GM08714 (cell line): Measurements from ENCODE around the gene TSR3.
A peak's percentile ranks its signal among the peaks of the same experiment; 100 is the strongest.

Experiments
- H3K4me3 ChIP-seq: fragments of 200-500 bp; sonication (Bioruptor generic); 2 replicates; pipeline ENCODE4 v1.5.1; 2014; ENCODE audit warnings: mild to moderate bottlenecking, low read length, inconsistent platforms
- ZNF274 ChIP-seq: IDR thresholded peaks from 2 replicates; pipeline ENCODE4 v1.6.1; 2012; ENCODE audit warnings: mild to moderate bottlenecking, low read depth, low read length

The TSR3 gene

DNA sequence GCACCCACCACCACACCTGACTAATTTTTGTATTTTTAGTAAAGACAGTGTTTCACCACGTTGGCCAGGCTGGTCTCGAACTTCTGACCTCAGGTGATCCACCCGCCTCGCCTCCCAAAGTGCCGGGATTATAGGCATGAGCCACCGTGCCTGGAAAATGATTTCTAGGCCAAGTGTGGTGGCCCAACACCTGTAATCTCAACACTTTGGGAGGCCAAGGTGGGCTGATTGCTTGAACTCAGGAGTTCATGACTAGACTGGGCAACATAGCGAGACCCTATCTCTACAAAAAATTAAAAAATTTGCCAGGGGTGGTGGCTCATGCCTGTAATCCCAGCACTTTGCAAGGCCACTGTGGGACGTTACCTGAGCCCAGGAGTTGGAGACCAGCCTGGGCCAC, 29.3 kb downstream of the TSR3 start:
- no peak for TF ChIP-seq ZNF274
- no peak overlapping the region for H3K4me3 ChIP-seq

DNA sequence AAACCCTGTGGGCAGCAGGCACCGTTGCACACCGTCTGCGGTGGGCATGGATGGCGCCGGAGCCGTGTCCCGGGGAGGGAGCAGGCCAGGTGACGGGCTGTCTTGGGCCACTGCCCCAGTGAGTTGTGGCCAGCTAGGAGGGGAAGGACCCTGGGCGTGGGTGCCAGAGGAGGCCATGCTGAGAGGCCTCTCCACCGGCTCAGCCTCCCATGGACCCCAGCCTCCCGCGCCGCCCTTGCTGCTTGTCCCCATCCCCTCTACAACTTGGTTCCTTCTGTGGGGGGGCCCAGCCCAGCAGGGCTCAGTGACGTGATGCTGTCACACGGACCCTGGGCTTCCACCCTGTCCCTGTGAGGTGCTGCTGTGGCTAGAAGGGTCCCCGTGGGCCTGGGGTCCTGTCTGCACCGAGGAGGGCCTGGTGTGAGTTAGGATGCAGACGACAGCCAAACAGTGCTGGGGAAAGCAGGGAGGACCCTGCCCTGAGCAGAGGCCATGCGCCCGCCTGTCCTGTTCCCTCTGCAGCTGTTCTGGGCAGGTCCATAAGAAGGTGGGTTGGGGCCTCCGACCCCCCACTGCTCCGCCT, 30.9 kb downstream of the TSR3 start:
- no peak overlapping the region for H3K4me3 ChIP-seq
- TF ChIP-seq ZNF274: no peak

DNA sequence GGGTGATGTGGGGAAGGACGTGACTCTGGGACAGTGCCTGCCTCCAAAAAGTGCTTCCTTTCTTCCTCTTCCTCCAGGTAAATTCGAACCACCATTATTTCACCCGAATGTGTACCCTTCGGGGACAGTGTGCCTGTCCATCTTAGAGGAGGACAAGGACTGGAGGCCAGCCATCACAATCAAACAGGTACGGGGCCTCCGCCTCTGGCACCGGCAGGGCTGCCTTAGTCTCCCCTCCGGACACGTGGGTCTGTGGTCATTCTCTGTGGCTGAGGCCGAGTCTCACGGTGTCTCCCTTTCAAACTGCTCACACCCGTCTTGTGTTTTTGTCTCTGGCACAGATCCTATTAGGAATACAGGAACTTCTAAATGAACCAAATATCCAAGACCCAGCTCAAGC, 31.6 kb downstream of the TSR3 start:
- no peak for TF ChIP-seq ZNF274
- H3K4me3 ChIP-seq: no peak overlapping the region

DNA sequence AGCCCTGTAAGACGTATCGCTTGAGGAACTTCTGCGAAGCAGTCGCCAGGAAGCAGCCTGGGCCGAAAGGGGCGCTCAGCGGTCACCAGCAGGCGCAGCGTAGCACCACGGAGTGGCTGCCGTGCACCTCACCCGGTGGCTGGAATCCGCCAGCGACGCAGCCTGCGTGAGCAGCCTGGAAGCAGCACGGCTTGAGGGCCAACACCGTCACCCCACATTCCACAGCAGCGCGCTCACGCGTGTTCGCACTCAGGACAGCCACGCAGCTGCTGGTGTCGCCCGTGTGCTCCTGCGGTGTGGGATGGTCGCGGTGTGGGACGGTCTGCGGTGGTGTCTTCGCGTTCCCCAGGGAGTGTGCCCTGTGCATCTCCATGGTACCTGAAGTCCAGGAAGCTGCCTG, 32.6 kb downstream of the TSR3 start:
- H3K4me3 ChIP-seq: no peak overlapping the region
- TF ChIP-seq ZNF274: no peak

DNA sequence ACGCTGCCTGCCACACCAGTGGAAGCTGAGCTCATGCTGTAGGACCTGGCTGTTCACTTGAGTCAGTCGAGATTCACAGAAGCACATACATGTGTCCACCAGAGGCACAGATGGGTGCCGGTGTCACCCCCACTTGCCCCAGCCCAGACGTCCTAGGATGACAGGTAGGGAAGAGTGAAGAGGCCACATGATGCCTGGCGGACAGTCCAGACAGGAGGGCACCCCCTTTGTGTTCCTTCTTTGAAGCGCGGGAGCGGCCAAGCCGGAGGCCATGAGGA, 33.5 kb downstream of the TSR3 start:
- no peak overlapping the region for H3K4me3 ChIP-seq
- TF ChIP-seq ZNF274: no peak

DNA sequence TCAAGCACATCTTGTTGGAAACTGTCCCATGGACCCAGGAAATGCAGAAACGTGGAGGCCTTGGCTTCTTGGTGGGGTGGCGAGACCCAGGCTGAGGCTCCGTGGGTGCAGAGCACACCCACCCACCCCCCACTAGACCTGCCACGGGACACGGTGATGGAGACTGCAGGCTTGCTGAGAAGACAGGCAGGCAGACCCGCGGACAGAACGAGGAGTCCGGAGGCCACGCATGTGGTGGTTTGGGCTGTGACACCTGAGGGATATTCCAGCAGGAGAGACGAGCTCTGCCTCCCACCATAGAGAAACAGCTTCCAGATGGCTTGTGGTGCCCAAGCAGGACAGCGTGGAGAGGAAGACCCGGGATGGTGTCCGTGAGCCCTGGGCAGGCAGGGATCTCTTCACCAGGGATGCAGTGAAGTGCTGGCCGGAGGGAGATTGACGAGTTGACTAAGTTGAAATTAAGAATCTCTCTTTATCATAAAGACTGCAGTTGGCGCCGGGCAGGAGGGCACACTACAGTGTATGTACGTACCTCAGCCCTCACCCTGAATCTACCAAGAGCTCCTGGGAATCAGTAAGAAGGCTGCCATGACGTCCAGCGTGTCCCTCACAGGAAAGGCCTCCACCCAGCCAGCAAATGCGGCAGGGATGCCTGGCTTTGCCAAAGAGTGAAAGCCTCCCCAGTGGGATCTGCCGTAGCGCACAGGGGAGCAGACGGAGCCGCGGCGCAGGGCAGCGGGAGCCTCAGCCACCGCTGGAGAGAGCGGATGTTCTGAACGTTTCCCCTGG, 34.0 kb downstream of the TSR3 start:
- TF ChIP-seq ZNF274: no peak
- H3K4me3 ChIP-seq: no peak overlapping the region

DNA sequence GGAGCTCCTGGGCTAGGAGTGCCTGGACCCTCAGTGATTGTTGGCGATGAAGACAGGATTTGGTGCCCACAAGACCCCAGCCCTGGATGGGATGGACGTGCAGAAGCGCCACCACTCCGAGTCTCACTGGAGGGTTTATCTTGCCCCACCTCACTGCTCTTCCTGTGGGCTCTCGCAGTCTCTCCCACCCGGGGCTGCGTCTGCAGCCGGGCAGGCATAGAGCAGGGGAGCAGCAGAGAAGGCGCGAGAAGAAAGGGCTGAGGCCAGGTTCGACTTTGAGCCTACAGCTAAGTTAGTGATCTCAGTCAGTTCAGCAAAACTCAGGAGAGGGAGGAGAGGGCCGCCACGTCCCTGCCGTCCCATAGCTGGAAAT, 35.7 kb downstream of the TSR3 start:
- TF ChIP-seq ZNF274: no peak
- no peak overlapping the region for H3K4me3 ChIP-seq

DNA sequence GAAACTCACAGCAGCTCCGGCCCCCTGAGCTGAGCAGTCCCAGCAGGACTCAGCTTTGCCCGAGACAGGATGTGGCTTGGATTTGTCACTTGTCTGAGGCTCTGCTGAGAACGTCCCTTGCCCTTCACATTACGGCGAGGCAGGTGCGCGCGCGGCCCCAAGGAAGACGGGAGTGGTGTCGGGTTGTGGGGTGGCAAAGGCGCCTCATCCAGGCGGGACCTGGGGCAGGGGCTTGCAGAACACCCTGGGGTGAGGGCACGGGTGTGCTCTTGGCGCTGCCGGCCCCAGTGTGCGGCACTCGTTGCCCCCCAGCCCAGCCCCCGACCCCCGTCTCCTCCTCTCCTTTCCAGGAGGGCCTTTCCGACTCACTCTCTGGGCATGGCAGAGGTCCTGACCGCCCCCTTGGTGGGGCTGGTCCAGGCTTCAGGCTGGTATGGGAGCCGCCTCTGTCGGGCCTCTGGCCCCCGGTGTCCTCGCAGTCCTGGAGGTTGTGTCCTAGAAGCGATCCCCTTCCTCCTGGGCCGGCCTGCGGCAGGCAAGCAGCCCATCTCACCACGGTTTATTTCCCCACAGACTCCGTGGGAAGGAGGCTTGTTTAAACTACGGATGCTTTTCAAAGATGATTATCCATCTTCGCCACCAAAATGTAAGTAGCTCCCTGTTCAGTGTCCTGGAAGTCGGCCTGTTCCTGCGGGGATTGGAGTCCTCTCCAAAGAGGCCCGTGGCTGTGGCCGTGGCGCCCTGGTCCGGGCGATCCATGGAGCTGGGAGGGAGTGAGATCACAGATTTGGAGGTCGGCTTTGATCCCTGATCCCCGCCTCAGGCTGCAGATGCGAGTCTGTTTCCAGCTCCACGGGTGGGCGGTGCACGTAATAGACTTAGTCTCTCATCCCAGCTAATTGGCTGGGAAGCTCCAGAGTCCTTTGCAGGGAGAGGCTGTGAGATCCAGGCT, 36.3 kb downstream of the TSR3 start:
- TF ChIP-seq ZNF274: no peak
- no peak overlapping the region for H3K4me3 ChIP-seq

DNA sequence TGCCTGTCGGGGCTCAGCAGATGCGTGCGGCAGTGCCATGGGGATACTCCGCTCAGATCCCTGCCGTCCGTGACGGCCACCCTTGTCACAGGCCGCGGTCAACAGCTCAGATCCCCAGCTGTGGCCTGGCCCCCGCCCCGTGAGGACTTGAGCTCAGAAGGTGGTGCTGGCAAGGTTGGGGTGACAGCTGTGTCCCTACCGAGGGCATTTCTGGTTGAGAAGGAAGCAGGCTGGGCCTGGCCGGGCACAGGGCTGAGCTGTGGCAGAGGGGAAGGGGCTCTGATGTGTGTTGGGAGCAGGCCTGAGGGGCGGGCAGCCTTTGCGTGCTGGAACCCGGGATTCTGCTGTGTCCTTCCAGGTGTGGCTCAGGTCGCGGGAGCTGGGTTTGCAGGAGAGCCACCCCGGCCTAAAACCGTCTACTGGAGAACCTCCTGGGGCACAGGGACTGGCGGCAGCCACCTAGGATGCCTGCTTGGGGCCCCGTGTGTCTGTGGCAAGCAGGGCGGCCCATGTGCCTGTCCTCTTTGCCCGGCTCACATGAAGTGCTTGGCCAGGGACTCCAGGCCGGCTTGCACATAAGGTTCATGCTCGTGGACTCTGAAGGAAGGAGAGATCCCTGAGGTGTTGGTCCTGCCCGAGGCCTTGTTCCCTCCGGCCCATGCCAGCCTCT, 37.1 kb downstream of the TSR3 start:
- H3K4me3 ChIP-seq: no peak overlapping the region
- no peak for TF ChIP-seq ZNF274

DNA sequence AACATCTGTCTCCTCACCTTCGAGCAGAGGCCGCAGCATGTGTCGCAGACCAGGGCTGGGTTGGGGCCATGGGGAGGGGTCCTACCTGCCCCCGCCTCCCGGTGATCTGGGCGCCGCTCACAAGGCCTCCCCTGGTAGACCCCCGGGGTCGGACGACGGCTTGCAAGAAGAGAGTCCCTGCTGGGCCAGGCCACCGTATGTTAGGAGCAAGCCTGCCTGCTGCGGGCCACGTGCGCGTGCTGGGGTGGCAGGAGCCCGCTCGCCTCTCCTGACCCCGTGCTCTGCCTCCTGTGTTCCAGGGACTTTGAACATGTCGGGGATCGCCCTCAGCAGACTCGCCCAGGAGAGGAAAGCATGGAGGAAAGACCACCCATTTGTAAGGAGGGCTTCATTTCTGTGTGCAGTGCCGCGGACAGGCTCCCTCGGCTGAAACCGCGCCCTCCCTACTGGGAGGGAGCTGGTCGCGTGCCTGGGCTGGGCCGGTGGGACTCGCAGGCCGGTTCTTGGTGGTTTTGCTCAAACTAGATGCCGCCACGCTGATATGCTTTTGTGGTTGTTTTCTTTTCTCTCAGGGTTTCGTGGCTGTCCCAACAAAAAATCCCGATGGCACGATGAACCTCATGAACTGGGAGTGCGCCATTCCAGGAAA, 37.8 kb downstream of the TSR3 start:
- H3K4me3 ChIP-seq: no peak overlapping the region
- no peak for TF ChIP-seq ZNF274

DNA sequence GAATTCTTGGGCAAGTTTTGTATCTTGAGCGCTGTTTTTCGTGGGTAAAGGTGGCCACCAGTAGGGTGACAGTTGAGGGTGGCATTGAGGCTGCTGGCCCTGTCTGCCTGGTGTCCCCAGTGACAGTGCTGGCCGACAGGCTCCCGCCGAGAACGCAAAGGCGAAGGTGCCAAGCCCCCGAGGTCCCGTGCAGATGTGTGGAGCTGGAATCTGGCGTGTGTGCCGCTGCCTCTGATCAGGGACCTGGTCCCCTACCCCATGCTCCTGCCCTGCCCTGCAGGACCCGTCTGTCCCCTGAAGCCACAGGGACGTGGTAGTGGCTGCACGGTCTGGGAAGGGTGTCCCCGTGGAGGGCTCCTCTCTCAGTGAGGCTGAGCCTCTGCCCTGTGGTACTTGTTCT, 38.8 kb downstream of the TSR3 start:
- H3K4me3 ChIP-seq: no peak overlapping the region
- no peak for TF ChIP-seq ZNF274

DNA sequence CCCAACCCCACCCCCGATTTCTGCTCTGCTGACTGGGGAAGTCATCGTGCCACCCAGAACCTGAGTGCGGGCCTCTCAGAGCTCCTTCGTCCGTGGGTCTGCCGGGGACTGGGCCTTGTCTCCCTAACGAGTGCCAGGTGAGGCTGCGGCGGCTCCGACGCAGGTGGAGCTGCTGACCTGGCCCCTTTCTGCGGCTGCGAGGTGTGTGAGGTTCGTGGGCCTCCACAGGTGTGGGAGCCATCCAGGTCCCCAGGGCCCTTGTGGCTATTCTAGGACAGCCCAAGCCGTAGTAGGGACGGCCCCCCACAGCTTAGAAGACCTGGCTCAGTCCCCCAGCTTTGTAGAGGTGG, 39.2 kb downstream of the TSR3 start:
- no peak for TF ChIP-seq ZNF274
- no peak overlapping the region for H3K4me3 ChIP-seq

DNA sequence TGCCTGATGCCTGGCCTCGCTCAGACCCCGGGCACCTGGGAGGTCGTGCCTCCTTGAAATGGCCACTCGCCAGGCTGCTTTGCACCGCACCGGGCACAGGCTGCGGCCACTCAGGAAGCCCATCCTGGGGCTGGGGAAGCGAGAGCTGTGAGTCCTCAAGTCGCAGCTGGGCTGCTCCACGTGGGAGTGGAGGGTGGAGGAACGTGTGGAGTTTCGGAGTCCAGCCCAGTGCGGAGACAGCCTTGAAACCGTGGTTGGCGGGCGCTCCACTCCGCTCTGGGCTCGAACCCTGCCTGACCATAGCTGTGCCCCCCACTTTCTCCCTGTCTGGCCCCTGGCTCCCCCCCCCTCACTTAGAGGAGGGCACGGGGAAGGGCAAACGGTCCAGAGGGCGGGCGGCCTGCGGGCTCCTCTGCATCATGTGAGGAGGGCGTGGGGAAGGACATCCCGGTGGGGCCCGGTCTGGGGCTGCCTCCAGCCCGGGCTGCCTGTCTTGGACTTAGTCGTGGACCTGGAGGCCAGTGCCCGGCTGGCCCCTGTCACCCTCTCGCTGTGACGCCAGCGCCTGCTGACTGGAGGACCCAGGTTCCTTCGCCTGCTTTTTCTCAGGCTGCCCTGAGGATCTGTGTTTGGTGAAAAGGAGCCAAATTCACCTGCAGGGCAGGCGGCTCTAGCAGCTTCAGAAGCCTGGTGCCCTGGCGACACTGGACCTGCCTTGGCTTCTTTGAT, 39.8 kb downstream of the TSR3 start:
- no peak for TF ChIP-seq ZNF274
- peak overlapping the region; percentile 83; the same call in 1 of the 2 replicates for H3K4me3 ChIP-seq
